Keratinocyte (primary cell): ENCODE measurements around the gene FAM240A.

Source experiments
- EZH2 ChIP-seq: IDR thresholded peaks from one replicate; pipeline ENCODE4 v1.6.1; 2012; ENCODE audit warnings: inconsistent platforms, mild to moderate bottlenecking, low read length, moderate library complexity
- TF ChIP-seq, protein P1 (sequence below), 3 experiments: IDR thresholded peaks in 1 of 3; conservative IDR thresholded peaks in 1 of 3; optimal IDR thresholded peaks in 1 of 3; 2 replicates in 2 of 3; 3 replicates in 1 of 3; pipeline versions ENCODE3 to v1.5.1; 2011; ENCODE audit warnings: low read length in 3 of 3, mild to moderate bottlenecking in 3 of 3, moderate library complexity in 2 of 3, control low read depth in 1 of 3, inconsistent platforms in 1 of 3; ENCODE audit not compliant: insufficient read depth in 2 of 3; ENCODE audit errors: extremely low read depth in 1 of 3

DNA sequence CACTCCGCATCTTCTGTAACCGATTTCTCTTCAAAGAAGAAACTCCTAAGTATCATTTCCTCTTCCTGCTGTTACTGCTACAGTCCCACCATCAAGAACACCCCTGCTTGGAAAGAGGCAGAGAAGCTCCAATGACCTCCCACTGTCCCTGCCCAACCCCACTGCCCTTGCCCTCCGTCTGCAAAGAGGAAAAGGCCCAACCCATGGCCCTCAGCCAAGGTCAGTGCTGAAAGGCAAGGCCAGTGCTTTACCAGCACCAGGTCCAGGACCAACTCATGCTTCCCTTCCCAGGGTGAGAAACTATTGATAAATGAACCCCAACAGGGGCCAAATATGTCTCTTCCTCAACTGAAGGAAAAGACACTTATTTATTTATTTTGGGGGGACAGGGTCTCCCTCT lies 22.5 kb downstream of the FAM240A start:
- no peak for TF ChIP-seq EZH2
- TF ChIP-seq, protein P1, sequence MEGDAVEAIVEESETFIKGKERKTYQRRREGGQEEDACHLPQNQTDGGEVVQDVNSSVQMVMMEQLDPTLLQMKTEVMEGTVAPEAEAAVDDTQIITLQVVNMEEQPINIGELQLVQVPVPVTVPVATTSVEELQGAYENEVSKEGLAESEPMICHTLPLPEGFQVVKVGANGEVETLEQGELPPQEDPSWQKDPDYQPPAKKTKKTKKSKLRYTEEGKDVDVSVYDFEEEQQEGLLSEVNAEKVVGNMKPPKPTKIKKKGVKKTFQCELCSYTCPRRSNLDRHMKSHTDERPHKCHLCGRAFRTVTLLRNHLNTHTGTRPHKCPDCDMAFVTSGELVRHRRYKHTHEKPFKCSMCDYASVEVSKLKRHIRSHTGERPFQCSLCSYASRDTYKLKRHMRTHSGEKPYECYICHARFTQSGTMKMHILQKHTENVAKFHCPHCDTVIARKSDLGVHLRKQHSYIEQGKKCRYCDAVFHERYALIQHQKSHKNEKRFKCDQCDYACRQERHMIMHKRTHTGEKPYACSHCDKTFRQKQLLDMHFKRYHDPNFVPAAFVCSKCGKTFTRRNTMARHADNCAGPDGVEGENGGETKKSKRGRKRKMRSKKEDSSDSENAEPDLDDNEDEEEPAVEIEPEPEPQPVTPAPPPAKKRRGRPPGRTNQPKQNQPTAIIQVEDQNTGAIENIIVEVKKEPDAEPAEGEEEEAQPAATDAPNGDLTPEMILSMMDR (optimal IDR thresholded peaks at IDR 0.05 in 1 of 3, IDR thresholded peaks at IDR 0.05 in 1 of 3, conservative IDR thresholded peaks at IDR 0.05 in 1 of 3; ENCODE audit: extremely low read depth in 1 of 3, insufficient read depth in 2 of 3, low read length in 3 of 3), result no peak
